ENCODE results near the gene DCD.
A peak's percentile ranks its signal among the peaks of the same experiment; 100 is the strongest.

The DCD gene

GRCh38 chr12:54622463-54623183, 25.5 kb downstream of the DCD start:
- in situ Hi-C loops (cut with HindIII; ENCODE audit: low pct_ligation_motif_present, low pct_unique_long_range_greater_than_20kb, low sequenced_read_pairs): no loop called here
- peak; percentile 19 for DNase-seq

GRCh38 chr12:54616933-54617680, 31.1 kb downstream of the DCD start:
- in situ Hi-C loops (cut with HindIII; ENCODE audit: low pct_ligation_motif_present, low pct_unique_long_range_greater_than_20kb, low sequenced_read_pairs): no loop called here
- no peak for DNase-seq

- in situ Hi-C loops (cut with HindIII; ENCODE audit: low pct_ligation_motif_present, low pct_unique_long_range_greater_than_20kb, low sequenced_read_pairs): no loop called here
- no peak for DNase-seq
Measured at GRCh38 chr12:54612225-54612750, 35.9 kb downstream of the DCD start.

GRCh38 chr12:54611715-54612149, 36.4 kb downstream of the DCD start:
- in situ Hi-C loops (cut with HindIII; ENCODE audit: low pct_ligation_motif_present, low pct_unique_long_range_greater_than_20kb, low sequenced_read_pairs): no loop called here
- DNase-seq: no peak

- no peak for DNase-seq
- in situ Hi-C loops (cut with HindIII; ENCODE audit: low pct_ligation_motif_present, low pct_unique_long_range_greater_than_20kb, low sequenced_read_pairs): no loop called here
Measured at GRCh38 chr12:54608769-54609168, 39.4 kb downstream of the DCD start.

- in situ Hi-C loops (cut with HindIII; ENCODE audit: low pct_ligation_motif_present, low pct_unique_long_range_greater_than_20kb, low sequenced_read_pairs): no loop called here
- DNase-seq: no peak
Measured at GRCh38 chr12:54608156-54608555, 40.0 kb downstream of the DCD start.

DNA sequence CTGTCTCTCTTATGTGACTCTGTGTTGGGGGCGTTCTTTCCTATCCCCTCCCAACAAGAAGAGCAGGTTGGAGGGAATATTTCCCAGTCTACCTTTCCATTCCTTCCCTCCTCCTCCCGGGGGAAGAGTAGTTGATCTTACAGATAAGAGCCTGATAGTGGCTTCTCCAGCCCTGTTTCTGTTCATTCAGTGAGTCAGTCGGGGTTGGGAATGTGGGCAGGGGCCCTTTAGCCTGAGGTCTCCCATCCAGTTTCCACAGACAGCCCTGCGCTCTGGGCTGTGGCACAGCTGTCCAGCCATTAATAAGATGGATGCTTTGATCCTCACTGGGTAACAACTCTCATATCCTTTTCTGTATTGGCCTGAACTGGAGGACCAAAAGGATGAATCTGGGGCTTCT, 41.6 kb downstream of the DCD start:
- no peak for DNase-seq
- in situ Hi-C loops (cut with HindIII; ENCODE audit: low pct_ligation_motif_present, low pct_unique_long_range_greater_than_20kb, low sequenced_read_pairs): no loop called here

GRCh38 chr12:54605138-54605970, 42.8 kb downstream of the DCD start:
- DNase-seq: no peak
- in situ Hi-C loops (cut with HindIII; ENCODE audit: low pct_ligation_motif_present, low pct_unique_long_range_greater_than_20kb, low sequenced_read_pairs): no loop called here

DNA sequence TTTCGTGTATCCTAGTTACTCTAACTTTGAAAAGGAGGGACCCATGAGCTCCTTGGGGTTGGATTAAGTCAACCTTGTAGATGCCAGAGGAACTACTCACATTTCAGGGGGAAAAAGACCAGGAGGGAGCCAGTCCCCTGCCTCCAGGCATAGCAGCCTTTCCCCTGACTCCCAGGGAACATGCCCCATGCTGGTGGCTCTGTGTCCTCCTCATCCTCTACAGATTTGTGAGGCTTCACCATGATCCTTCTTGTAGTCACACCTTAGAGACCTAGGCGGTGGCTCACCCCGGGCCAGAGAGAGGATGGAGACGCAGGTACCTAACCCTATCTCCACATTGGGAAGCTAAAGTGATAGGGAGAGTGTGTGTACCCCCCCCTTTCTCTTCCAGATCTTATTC, 43.7 kb downstream of the DCD start:
- in situ Hi-C loops (cut with HindIII; ENCODE audit: low pct_ligation_motif_present, low pct_unique_long_range_greater_than_20kb, low sequenced_read_pairs): no loop called here
- no peak for DNase-seq

GRCh38 chr12:54603872-54604271, 44.3 kb downstream of the DCD start:
- DNase-seq: no peak
- in situ Hi-C loops (cut with HindIII; ENCODE audit: low pct_ligation_motif_present, low pct_unique_long_range_greater_than_20kb, low sequenced_read_pairs): no loop called here

DNA sequence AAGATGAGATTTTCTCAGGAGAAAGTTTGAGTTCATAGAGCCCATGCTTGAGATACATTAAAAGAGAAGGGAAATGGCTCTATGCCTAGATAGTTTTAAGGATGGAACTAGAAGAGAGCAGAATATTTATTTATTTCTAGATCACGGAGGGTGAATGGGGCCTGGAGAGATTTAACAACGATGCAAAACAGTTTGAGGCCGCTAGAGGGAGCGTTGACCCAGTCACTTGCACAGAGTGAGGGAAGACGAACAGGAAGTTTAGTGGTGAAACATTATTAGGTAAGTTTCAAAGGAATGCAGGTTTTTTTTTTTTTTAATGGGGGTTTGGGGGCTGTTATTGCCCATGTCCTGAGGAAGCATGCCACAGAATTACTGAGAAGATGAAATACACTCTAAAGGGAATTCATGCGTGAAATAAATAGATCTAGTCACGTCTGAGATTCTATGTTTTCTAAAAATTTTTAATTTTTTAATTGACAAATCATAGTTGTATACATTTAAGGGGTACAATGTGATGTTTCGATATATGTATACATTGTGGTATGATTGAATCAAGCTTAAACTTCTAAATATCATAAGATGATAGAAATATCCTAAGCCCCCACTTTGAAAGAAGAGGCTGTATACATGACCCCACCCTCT, 44.9 kb downstream of the DCD start:
- DNase-seq: peak; percentile 85
- in situ Hi-C loops (cut with HindIII; ENCODE audit: low pct_ligation_motif_present, low pct_unique_long_range_greater_than_20kb, low sequenced_read_pairs): no loop called here

GRCh38 chr12:54602661-54603060, 45.5 kb downstream of the DCD start:
- in situ Hi-C loops (cut with HindIII; ENCODE audit: low pct_ligation_motif_present, low pct_unique_long_range_greater_than_20kb, low sequenced_read_pairs): no loop called here

DNA sequence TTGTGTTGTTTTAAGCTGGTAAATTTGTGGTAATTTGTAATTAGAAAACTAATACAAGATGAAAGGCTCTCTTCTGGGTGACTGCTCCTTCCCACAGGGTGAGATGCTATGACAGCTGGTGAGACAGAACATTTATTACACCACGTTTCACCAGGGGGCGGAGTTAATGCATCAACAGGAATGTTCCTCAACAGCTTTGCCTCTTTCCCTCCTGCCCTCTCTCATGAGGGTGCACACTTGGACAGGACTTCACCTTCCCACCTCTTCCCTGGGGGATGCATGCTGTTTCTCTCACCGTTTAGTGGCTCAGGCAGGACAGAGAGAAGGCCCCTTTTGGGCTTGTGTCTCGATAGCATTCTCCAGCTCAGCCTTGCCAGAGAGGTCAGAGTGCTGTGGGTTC, 46.3 kb downstream of the DCD start:
- peak; percentile 18 for DNase-seq
- in situ Hi-C loops (cut with HindIII; ENCODE audit: low pct_ligation_motif_present, low pct_unique_long_range_greater_than_20kb, low sequenced_read_pairs): no loop called here

More at GRCh38 chr12:54602661-54603060, 45.5 kb downstream of the DCD start:
- no peak for DNase-seq

DNA sequence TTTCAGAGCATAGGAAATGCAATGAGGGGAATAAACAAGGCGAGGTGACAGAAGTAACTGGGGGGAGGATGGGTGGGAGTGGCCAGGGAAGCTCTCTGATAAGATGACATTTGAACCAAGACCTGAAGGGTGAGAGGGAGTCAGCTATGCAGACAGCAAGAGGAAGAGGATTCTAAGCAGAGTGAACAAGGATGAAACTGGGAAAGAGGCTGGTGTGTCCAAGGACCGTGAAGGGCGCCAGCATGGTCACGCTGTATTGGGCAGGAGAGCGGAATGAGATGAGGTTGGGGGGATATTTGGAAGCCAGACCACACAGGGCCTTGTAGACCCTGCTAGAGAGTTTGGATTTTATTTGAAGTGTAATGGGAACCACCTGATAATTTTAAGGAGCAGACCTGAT, 49.2 kb downstream of the DCD start:
- DNase-seq: no peak
- in situ Hi-C loops (cut with HindIII; ENCODE audit: low pct_ligation_motif_present, low pct_unique_long_range_greater_than_20kb, low sequenced_read_pairs): no loop called here

- in situ Hi-C loops (cut with HindIII; ENCODE audit: low pct_ligation_motif_present, low pct_unique_long_range_greater_than_20kb, low sequenced_read_pairs): no loop called here
Measured at GRCh38 chr12:54596526-54596946, 51.6 kb downstream of the DCD start.

DNA sequence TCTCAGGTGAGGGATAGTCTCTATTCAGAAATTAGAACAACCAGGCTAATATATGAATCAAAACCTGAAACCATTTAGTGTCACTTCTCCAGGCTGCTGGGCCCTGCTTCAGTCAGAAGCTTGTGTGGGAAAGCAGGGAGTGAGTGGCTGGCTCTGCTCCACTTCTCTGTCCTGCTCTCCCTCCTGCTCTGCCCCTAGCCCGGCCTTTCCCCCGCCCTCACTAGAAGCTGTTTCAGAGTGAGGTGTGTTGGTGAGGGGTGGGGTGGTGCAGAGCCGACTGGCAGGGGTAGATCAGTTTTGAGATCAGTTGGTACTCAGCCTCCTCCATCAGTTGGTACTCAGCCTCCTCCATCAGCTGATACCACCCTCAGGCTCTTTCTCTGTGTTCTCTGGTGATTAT, 52.7 kb downstream of the DCD start:
- in situ Hi-C loops (cut with HindIII; ENCODE audit: low pct_ligation_motif_present, low pct_unique_long_range_greater_than_20kb, low sequenced_read_pairs): no loop called here

More at GRCh38 chr12:54596526-54596946, 51.6 kb downstream of the DCD start:
- peak; percentile 73 for DNase-seq

More for the DNA sequence above, 52.7 kb downstream of the DCD start:
- no peak for DNase-seq

Data from ACHN (cell line).